ENCODE results near the gene ARHGAP32.

GRCh38 chr11:129237880-129238638 lies 45.9 kb upstream of the ARHGAP32 start:
- TF ChIP-seq, protein P1, sequence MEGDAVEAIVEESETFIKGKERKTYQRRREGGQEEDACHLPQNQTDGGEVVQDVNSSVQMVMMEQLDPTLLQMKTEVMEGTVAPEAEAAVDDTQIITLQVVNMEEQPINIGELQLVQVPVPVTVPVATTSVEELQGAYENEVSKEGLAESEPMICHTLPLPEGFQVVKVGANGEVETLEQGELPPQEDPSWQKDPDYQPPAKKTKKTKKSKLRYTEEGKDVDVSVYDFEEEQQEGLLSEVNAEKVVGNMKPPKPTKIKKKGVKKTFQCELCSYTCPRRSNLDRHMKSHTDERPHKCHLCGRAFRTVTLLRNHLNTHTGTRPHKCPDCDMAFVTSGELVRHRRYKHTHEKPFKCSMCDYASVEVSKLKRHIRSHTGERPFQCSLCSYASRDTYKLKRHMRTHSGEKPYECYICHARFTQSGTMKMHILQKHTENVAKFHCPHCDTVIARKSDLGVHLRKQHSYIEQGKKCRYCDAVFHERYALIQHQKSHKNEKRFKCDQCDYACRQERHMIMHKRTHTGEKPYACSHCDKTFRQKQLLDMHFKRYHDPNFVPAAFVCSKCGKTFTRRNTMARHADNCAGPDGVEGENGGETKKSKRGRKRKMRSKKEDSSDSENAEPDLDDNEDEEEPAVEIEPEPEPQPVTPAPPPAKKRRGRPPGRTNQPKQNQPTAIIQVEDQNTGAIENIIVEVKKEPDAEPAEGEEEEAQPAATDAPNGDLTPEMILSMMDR (IDR thresholded peaks at IDR 0.05): no peak
- TF ChIP-seq POLR2A (IDR thresholded peaks at IDR 0.05): no peak

All from lower leg skin (tissue), 3 donors.